A549 treated with Mapracorat at 1 μM for 4 hours (cell line): ENCODE measurements around the gene TRIM28. TPM values are rescaled to one million over a fixed set of nuclear protein-coding genes. Genes with fewer than 3 reads are reported as not detected.

ENCODE experiments used
- total RNA-seq: library from RNA; stranded (reverse); fragments of 200-300 nt; extraction: Qiagen RNA extraction; gene quantifications from 5 replicates; pipeline ENCODE4 v1.2.3, GENCODE V29; 2022

The TRIM28 gene
- 628 to 732 TPM (median 680 TPM) in 5 replicates for total RNA-seq

GRCh38 chr19:58543826-58544590 lies at the start of gene TRIM28:
TSS of gene TRIM28 (plus strand) at chr19:58544064. CDS start at chr19:58544758, 694 bp downstream.

GRCh38 chr19:58511353-58512208 lies 32.3 kb upstream of the TRIM28 start, which contains the start of gene SLC27A5:
TSS of gene SLC27A5 (minus strand) at chr19:58511992. CDS start at chr19:58511955, 37 bp downstream.

DNA sequence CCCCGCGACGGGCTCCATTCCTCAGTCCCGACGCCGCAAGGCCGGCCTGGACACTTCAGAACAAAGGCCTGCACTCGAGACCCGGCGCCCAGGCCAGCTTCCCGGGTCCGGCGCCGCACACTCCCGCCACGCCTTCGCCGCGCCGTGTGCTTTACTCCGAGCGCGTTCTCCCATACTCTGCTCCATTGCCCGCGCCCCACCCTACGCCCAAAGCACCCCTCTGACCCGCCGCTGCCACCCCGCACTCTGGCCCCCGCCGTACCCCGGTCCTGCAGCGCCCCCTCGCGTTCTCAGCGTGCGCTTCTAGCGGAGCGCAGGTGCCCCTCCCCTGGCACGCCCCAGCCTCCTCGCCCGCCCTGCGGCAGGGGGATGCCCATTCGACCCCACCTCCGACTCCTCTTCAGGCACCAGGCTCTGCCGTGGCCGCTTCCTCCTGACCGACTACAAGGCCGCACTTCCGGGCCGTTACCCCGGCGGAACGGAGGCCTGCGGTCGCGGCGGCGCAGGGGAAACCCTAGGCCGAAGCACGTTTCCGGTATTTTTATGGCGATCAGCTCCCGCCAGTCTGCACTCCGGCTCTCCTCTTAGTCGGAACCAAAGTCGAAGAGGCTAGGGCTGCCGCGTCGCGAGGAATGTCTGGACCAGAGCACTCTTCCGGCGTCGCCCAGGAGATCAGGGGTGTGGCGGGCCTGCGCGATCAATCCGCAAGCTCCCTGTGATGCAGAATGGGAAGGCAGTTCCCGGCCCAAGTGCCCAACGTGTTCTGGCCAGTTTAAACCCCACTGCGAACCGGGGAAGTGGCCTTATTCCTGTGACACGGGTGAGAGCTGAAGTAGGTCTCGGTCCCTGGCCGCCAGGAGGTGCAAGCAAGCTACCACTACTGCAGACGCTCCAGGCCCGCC lies 24.3 kb upstream of the TRIM28 start, which contains the start of gene ZBTB45:
Gene ZBTB45 (minus strand): TSS at position 456 of the 902 bp plus-strand sequence. CDS start 2,137 bp downstream, outside the sequence.

DNA sequence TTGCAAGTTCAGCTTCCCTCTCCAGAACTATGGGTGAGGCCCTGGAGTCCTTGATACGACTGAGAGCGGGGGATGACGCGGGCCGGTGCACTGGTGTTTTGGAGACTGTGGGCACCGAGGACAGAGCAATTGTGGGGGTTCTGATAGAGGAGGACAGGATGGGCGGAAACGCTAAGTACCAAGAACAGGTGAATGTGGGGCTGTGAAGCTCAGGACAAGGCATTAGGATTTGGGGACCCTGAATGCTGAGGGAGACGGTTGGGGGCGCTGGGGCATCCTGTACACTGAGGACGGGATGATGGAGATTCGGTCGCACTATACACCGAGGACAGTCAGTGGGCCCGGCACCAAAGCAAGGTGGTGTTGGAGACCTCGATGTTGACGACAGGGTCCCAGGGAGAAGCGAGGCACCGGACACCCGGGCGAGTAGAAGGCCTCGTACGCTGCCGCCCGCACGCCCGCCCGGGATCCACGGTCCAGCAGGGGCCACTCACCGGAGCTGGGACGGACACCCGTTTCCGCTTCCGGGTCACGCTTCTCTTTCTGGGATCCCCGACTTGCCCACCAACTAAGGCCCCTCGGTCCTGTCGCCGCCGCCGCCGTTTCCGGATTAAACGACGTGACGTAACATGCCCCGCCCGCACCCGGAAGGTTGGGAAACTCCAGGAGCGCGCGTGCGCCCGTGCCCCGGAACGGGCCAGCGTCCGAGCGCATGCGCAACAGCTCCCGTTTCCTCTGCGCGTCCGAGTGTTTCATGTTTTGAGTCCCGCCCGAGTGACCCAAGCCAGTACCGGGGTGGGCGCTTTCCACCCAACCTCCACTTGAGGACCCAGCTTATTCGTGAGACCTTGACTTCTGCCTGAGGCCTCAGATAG lies 10.9 kb downstream of the TRIM28 start, which contains the start of gene CHMP2A:
Gene CHMP2A (minus strand): TSS at position 612 of the 875 bp plus-strand sequence. CDS start 893 bp downstream, outside the sequence.

GRCh38 chr19:58558066-58558622 lies 14.3 kb downstream of the TRIM28 start, which contains the start of gene UBE2M:
TSS of gene UBE2M (minus strand) at chr19:58558611. CDS start at chr19:58558381, 230 bp downstream.

GRCh38 chr19:58572818-58573657 lies 29.2 kb downstream of the TRIM28 start, which contains the start of gene MZF1:
TSS of gene MZF1 (minus strand) at chr19:58573335. CDS start at chr19:58571389, 1,946 bp downstream.

Other genes with a start within 250 kb of the TRIM28 start
- 84.3 to 105 TPM (median 89.0 TPM) in 5 replicates for gene ERVK3-1, start 238.7 kb upstream of the TRIM28 start, total RNA-seq
- gene ZSCAN22, start 217.1 kb upstream of the TRIM28 start, total RNA-seq = 2.1 to 3.0 TPM (median 2.4 TPM) in 5 replicates
- 8.7 to 15.9 TPM (median 14.4 TPM) in 5 replicates for gene A1BG, start 190.6 kb upstream of the TRIM28 start, total RNA-seq
- gene ZNF497, start 181.3 kb upstream of the TRIM28 start, total RNA-seq = 0.91 to 1.7 TPM (median 1.3 TPM) in 5 replicates
- gene ZNF837, start 163.0 kb upstream of the TRIM28 start, total RNA-seq = 0.79 to 1.6 TPM (median 1.4 TPM) in 5 replicates
- 2,297 to 2,583 TPM (median 2,408 TPM) in 5 replicates for gene RPS5, start 156.8 kb upstream of the TRIM28 start, total RNA-seq
- 0.18 to 0.37 TPM (median 0.23 TPM) in 4 of 5 replicates, not detected in the other for gene RNF225, start 148.4 kb upstream of the TRIM28 start, total RNA-seq
- 16.9 to 19.7 TPM (median 18.2 TPM) in 5 replicates for gene ZNF584, start 135.4 kb upstream of the TRIM28 start, total RNA-seq
- gene ZNF132, start 103.9 kb upstream of the TRIM28 start, total RNA-seq = 0.12 to 0.19 TPM (median 0.12 TPM) in 4 of 5 replicates, not detected in the other
- 6.3 to 6.9 TPM (median 6.6 TPM) in 5 replicates for gene ZNF324B, start 92.4 kb upstream of the TRIM28 start, total RNA-seq
- gene ZNF324, start 77.0 kb upstream of the TRIM28 start, total RNA-seq = 9.1 to 11.1 TPM (median 10.4 TPM) in 5 replicates
- 10.2 to 13.0 TPM (median 12.3 TPM) in 5 replicates for gene ZNF446, start 67.7 kb upstream of the TRIM28 start, total RNA-seq
- 21.6 to 34.9 TPM (median 30.9 TPM) in 5 replicates for gene SLC27A5, start 32.1 kb upstream of the TRIM28 start, total RNA-seq
- 14.1 to 20.4 TPM (median 19.7 TPM) in 5 replicates for gene ZBTB45, start 24.3 kb upstream of the TRIM28 start, total RNA-seq
- gene CHMP2A, start 11.0 kb downstream of the TRIM28 start, total RNA-seq = 191 to 219 TPM (median 202 TPM) in 5 replicates
- gene UBE2M, start 14.5 kb downstream of the TRIM28 start, total RNA-seq = 130 to 146 TPM (median 138 TPM) in 5 replicates
- 10.2 to 17.3 TPM (median 15.3 TPM) in 5 replicates for gene MZF1, start 29.3 kb downstream of the TRIM28 start, total RNA-seq